Measurements from ENCODE around the gene R3HDM2.

DNA sequence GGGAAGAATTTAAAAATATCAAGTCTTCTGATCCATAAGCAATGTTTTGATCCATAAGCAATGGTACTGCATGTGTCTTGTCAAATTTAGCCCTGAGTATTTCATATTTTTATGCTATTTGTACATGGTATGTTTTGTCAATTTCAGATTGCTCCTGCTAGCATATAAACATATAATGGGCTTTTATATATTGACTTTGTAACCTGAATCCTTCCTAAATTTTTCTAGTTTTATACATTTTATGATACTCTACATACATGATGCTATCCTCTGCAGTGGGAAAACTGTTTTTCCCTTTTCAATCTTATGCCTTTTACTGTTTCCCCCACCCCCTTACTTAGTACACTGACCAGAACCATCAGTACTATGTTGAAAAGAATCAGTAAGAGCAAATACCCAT lies 75.1 kb downstream of the R3HDM2 start:
- TF ChIP-seq, protein P1, sequence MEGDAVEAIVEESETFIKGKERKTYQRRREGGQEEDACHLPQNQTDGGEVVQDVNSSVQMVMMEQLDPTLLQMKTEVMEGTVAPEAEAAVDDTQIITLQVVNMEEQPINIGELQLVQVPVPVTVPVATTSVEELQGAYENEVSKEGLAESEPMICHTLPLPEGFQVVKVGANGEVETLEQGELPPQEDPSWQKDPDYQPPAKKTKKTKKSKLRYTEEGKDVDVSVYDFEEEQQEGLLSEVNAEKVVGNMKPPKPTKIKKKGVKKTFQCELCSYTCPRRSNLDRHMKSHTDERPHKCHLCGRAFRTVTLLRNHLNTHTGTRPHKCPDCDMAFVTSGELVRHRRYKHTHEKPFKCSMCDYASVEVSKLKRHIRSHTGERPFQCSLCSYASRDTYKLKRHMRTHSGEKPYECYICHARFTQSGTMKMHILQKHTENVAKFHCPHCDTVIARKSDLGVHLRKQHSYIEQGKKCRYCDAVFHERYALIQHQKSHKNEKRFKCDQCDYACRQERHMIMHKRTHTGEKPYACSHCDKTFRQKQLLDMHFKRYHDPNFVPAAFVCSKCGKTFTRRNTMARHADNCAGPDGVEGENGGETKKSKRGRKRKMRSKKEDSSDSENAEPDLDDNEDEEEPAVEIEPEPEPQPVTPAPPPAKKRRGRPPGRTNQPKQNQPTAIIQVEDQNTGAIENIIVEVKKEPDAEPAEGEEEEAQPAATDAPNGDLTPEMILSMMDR (IDR thresholded peaks at IDR 0.05; ENCODE audit: low read length): no peak
- no peak for TF ChIP-seq EZH2 (IDR thresholded peaks at IDR 0.05; ENCODE audit: borderline replicate concordance, low read length)

Measured in OCI-LY1 (cell line).